Heart left ventricle (tissue), 16 donors: ENCODE data around the gene LCNL1. TPM values are rescaled to one million over a fixed set of nuclear protein-coding genes. Genes with fewer than 3 reads are reported as not detected.
A peak's percentile ranks its signal among the peaks of the same experiment; 100 is the strongest.

Experiments used
- ATAC-seq, 4 donors: fragments of 200-7000 bp; cut with Tn5 transposase; one replicate each; pipeline ENCODE4 v1.9.1; 2020 to 2022; ENCODE audit warnings: moderate library complexity in 4 of 4, mild to moderate bottlenecking in 3 of 4, moderate number of reproducible peaks in 1 of 4
- DNase-seq, 5 donors: peaks; one replicate each; pipeline ENCODE4 v3.0.0-alpha.2; 2020
- H3K27ac ChIP-seq, 12 donors: fragments of 200-600 bp; sonication (generic) in 4 of 12; one replicate each; pipeline versions ENCODE4 v1.5.0 to v1.8.0; 2016 to 2022; ENCODE audit warnings: mild to moderate bottlenecking in 2 of 12
- H3K27me3 ChIP-seq, 9 donors: fragments of 200-600 bp; sonication (generic) in 2 of 9; one replicate each; pipeline versions ENCODE4 v1.5.1 to v1.8.0; 2016 to 2022; ENCODE audit warnings: mild to moderate bottlenecking in 3 of 9
- H3K36me3 ChIP-seq, 9 donors: fragments of 200-600 bp; sonication (generic) in 2 of 9; one replicate each; pipeline versions ENCODE4 v1.5.0 to v1.8.0; 2018 to 2022; ENCODE audit warnings: mild to moderate bottlenecking in 2 of 9
- H3K4me1 ChIP-seq, 12 donors: fragments of 200-600 bp; sonication (generic) in 4 of 12; one replicate each; pipeline versions ENCODE4 v1.5.0 to v1.8.0; 2016 to 2022; ENCODE audit warnings: mild to moderate bottlenecking in 3 of 12
- H3K4me3 ChIP-seq, 12 donors: fragments of 200-600 bp; sonication (generic) in 4 of 12; one replicate each; pipeline versions ENCODE4 v1.5.0 to v1.8.0; 2017 to 2022; ENCODE audit warnings: mild to moderate bottlenecking in 9 of 12, moderate library complexity in 4 of 12
- H3K9me3 ChIP-seq, 12 donors: fragments of 200-600 bp; sonication (generic) in 4 of 12; one replicate each; pipeline versions ENCODE4 v1.5.0 to v1.8.0; 2016 to 2022; ENCODE audit warnings: mild to moderate bottlenecking in 1 of 12
- CTCF ChIP-seq, 12 donors: fragments of 200-600 bp; sonication (generic) in 4 of 12; IDR thresholded peaks; one replicate each; pipeline versions ENCODE4 v1.5.0 to v1.8.0; 2018 to 2022; ENCODE audit warnings: antibody characterized with exemption in 12 of 12, mild to moderate bottlenecking in 5 of 12
- POLR2A ChIP-seq, 2 donors: fragments of 450-650 bp; IDR thresholded peaks; one replicate each; pipeline ENCODE4 v1.6.1; 2017; ENCODE audit warnings: antibody characterized with exemption in 2 of 2, mild to moderate bottlenecking in 2 of 2, moderate library complexity in 2 of 2
- WGBS, 4 donors: extraction: QIAGEN DNeasy Blood & Tissue Kit in 2 of 4; methylation state at CpG; one replicate each; pipeline versions ENCODE4 v1.1.5 to v1.1.7; 2013 to 2018; 5-methylcytosine and 5-hydroxymethylcytosine counted together
- intact Hi-C, 10 donors: fragments of 100-400 bp; cut with DNase I; formaldehyde crosslinking; loops; one replicate each; pipeline versions ENCODE4 v1.11.1 to v1.14.2; 2022
- polyA plus RNA-seq, 2 donors: library from polyadenylated mRNA; stranded (reverse); fragments of 200-250 nt; gene quantifications; one replicate each; pipeline ENCODE4 v1.2.3, GENCODE V29; 2013
- total RNA-seq, 9 donors: library from RNA; depleted of rRNA in 2 of 9; stranded (reverse); fragments of >200 nt in 2 of 9; fragmentation: NEBNext Ultra II Directional in 3 of 9; extraction: Animal tissue kit (Norgen Biotek cat#: 25700) in 3 of 9; gene quantifications; one replicate each; pipeline versions ENCODE4 v1.1.0 to v1.2.4, GENCODE V29; 2016 to 2023
- donor health status: ischemic (EF 13 %, LVEDD 7.1; RV severe dilation, severe dysfunction).
- donor health status: healthy with polysubstance abuse.
- donor health status: DM: no; HTN: yes; CAD: no.
- donor health status: DM: no; HTN: no; CAD: no.
- donor health status: ischemic (EF 25% LVEDD 6.9; RV normal size, moderate dysfunction).
- donor health status: ischemic (EF 25% LVEDD 5.7; RV mildly dilated, moderate dysfunction).
- donor health status: healthy.
- donor health status: DM: yes; HTN: yes; CAD: no.
- donor health status: ischemic (EF 35%, LVEDD 5.7; RV mildly dilated, moderate dysfunction).
- donor health status: nonischemic (EF 11% LVEDD 7.7; RV severe dilation, severe dysfunction).
- donor health status: DM: yes; HTN: yes; CAD: no.
- donor health status: PGD.
- donor health status: ischemic (EF 29% LVEDD 5.4; RV normal size, mild dysfunction).
- donor health status: nonischemic (EF 23%, LVEDD 6.1; RV moderate dilation, normal function).

The LCNL1 gene
- total and polyA plus RNA-seq, 11 donors, result 0.14 to 14.9 (median 2.7) TPM

- Histone ChIP-seq H3K36me3 (peaks cover 0 to 34% (median 13%) of the 10 kb centered on the region in 9 donors), H3K27ac (no peak overlapping the region), H3K27me3 (no peaks in the 10 kb centered on the region), H3K9me3 (peaks cover 0 to 6% (median 0%) of the 10 kb centered on the region in 12 donors), H3K4me3 (no peak overlapping the region), H3K4me1 (peaks cover 0 to 7% (median 0%) of the 10 kb centered on the region in 12 donors)
- WGBS, 4 donors, result 76 to 87% (median 85%) methylated on average over 25 to 30 of the region's 30 CpGs
- DNase-seq (no peak), ATAC-seq (peak in 1 of 4 donors; percentile 12)
- intact Hi-C loops, result no loop called here
- no peak for TF ChIP-seq POLR2A (IDR thresholded peaks at IDR 0.05)
- TF ChIP-seq CTCF (IDR thresholded peaks at IDR 0.05), result no peak
Observed at GRCh38 chr9:137007108-137007815, 24.5 kb downstream of the LCNL1 start.

- intact Hi-C loops, result no loop called here
- no peak for TF ChIP-seq POLR2A (IDR thresholded peaks at IDR 0.05)
- TF ChIP-seq CTCF (IDR thresholded peaks at IDR 0.05), result no peak
- no peak for DNase-seq
- Histone ChIP-seq H3K9me3 (peaks cover 0 to 6% (median 0%) of the 10 kb centered on the region in 12 donors), H3K27me3 (no peaks in the 10 kb centered on the region), H3K4me1 (peaks cover 0 to 7% (median 0%) of the 10 kb centered on the region in 12 donors), H3K36me3 (peaks cover 0 to 40% (median 19%) of the 10 kb centered on the region in 9 donors), H3K4me3 (no peak overlapping the region), H3K27ac (no peak overlapping the region)
- peak in 1 of 4 donors; percentile 14 for ATAC-seq
- 82 to 92% (median 89%) methylated on average over 5 to 13 of the region's 13 CpGs for WGBS, 4 donors
Observed at GRCh38 chr9:137007816-137008270, 25.1 kb downstream of the LCNL1 start.

- no peak overlapping the region for H3K4me3 ChIP-seq
- no peak for TF ChIP-seq POLR2A (IDR thresholded peaks at IDR 0.05)
- TF ChIP-seq CTCF (IDR thresholded peaks at IDR 0.05), result no peak
- intact Hi-C loops, result no loop called here
- H3K9me3 ChIP-seq, result peaks cover 0 to 6% (median 0%) of the 10 kb centered on the region in 12 donors
- H3K36me3 ChIP-seq, result peaks cover 0 to 43% (median 19%) of the 10 kb centered on the region in 9 donors
- ATAC-seq (no peak), DNase-seq (no peak)
- 84 to 92% (median 86%) methylated on average over 3 to 22 of the region's 22 CpGs for WGBS, 4 donors
- H3K4me1 ChIP-seq, result peaks cover 0 to 7% (median 0%) of the 10 kb centered on the region in 12 donors
- no peak overlapping the region for H3K27ac ChIP-seq
- no peaks in the 10 kb centered on the region for H3K27me3 ChIP-seq
Observed at GRCh38 chr9:137008312-137008711, 25.5 kb downstream of the LCNL1 start.

GRCh38 chr9:137009217-137009616 is 26.4 kb downstream of the LCNL1 start:
- intact Hi-C loops, result no loop called here

More at GRCh38 chr9:137009217-137009616, 26.4 kb downstream of the LCNL1 start:
- DNase-seq, result no peak
- Histone ChIP-seq H3K9me3 (peaks cover 0 to 6% (median 0%) of the 10 kb centered on the region in 12 donors), H3K4me1 (peaks cover 0 to 7% (median 0%) of the 10 kb centered on the region in 12 donors), H3K36me3 (peaks cover 0 to 52% (median 19%) of the 10 kb centered on the region in 9 donors), H3K27me3 (no peaks in the 10 kb centered on the region), H3K4me3 (no peak overlapping the region), H3K27ac (no peak overlapping the region)
- ATAC-seq, result no peak
- TF ChIP-seq CTCF (IDR thresholded peaks at IDR 0.05), result no peak
- no peak for TF ChIP-seq POLR2A (IDR thresholded peaks at IDR 0.05)
- 93 to 98% (median 94%) methylated on average over 9 to 18 of the region's 18 CpGs for WGBS, 4 donors
